ENCODE measurements around the gene MEFV.
"Not testable (repeated sequence)": the region's sequence is repeated elsewhere in the genome, so short reads cannot be mapped to it uniquely, and the experiment has no call there.

Gene MEFV

DNA sequence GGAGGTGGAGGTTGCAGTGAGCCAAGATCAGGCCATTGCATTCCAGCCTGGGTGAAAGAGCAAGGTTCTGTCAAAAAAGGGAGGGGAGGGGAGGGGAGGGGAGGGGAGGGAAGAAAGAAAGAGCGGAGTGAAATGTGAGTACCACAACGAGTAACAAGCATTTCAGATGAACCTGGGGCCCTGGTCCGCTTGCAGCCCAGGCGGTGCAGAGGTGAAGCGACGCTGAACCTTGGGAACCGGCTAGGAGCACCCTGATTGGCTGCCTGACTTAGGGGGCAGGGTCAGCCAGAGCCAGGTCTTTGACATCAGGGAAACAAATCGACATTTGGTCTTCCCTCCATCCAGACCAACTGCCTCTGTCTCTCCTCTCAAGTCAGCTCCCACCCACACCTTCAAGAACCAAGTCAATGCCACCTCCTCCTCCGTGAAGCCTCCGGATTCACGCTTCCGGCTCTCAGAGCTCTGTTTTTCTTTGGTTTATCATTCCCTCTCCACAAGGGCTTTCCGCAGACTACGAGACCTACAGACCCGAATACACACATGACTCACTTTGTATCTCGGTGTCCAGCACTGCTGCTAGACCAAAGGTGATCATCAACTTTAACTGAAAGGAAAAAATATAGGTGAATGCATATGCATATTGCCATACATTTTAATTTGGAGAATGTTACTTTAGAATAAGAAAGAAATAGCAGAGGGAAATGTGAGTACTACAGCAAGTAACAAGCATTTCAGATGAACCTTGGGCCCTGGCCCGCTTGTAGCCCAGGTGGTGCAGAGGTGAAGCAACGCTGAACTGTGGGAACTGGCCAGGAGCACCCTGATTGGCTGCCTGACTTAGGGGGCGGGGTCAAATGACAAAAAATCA, 49.1 kb downstream of the MEFV start:
- no peak for DNase-seq (ENCODE audit: low spot score)
- TF ChIP-seq, protein P1, sequence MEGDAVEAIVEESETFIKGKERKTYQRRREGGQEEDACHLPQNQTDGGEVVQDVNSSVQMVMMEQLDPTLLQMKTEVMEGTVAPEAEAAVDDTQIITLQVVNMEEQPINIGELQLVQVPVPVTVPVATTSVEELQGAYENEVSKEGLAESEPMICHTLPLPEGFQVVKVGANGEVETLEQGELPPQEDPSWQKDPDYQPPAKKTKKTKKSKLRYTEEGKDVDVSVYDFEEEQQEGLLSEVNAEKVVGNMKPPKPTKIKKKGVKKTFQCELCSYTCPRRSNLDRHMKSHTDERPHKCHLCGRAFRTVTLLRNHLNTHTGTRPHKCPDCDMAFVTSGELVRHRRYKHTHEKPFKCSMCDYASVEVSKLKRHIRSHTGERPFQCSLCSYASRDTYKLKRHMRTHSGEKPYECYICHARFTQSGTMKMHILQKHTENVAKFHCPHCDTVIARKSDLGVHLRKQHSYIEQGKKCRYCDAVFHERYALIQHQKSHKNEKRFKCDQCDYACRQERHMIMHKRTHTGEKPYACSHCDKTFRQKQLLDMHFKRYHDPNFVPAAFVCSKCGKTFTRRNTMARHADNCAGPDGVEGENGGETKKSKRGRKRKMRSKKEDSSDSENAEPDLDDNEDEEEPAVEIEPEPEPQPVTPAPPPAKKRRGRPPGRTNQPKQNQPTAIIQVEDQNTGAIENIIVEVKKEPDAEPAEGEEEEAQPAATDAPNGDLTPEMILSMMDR (IDR thresholded peaks at IDR 0.05; ENCODE audit: borderline replicate concordance, control extremely low read depth, extremely low read depth, insufficient read depth, missing control alignments): no peak
- in situ Hi-C loops (cut with MboI; ENCODE audit: low sequenced_read_pairs, unreplicated experiment): no loop called here

DNA sequence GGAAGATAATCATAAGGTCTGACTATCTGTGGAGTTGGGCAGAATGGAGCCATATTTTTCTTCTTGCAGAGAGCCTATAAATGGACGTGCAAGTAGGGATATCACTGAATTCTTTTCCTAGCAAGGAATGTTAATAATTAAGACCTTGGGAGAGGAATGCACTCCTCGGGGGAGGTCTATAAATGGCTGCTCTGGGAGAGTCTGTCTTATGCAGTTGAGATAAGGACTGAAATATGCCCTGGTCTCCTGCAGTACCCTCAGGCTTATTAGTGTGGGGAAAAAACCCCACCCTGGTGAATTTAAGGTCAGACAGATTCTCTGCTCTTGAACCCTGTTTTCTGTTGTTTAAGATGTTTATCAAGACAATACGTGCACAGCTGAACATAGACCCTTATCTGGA, 50.5 kb downstream of the MEFV start:
- DNase-seq (ENCODE audit: low spot score); in situ Hi-C loops (cut with MboI; ENCODE audit: low sequenced_read_pairs, unreplicated experiment): not testable (repeated sequence)

DNA sequence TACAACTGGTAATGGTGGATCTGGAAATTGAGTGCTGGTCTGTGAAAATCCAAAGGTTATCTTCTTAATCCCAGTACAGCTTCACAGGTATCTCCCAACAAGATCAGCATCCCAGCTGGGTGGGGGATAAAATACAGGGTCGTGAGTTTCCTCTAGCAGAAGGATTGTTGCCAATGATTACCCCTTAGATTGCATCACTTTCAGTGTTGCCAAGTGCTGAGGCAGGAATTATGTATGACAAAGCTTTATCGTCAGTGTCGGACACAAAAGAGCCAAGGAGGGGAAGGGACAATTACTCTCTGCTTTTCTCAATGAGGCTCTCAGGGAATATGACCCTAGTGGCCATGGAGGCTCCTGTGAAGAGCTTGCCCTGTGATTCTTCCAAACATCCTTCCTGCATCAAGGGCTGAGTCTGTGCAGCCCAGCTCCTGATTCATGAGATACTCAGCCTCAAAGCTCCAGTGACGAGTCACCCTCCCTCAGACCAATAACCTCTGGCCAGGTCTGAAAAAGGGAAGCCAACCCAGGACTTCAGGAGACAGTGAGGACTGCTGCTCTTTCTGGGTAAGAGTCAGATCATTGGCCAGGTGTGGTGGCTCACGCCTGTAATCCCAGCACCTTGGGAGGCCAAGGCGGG, 53.4 kb downstream of the MEFV start:
- DNase-seq (ENCODE audit: low spot score): no peak
- in situ Hi-C loops (cut with MboI; ENCODE audit: low sequenced_read_pairs, unreplicated experiment): no loop called here
- TF ChIP-seq, protein P1 (IDR thresholded peaks at IDR 0.05; ENCODE audit: borderline replicate concordance, control extremely low read depth, extremely low read depth, insufficient read depth, missing control alignments): no peak

DNA sequence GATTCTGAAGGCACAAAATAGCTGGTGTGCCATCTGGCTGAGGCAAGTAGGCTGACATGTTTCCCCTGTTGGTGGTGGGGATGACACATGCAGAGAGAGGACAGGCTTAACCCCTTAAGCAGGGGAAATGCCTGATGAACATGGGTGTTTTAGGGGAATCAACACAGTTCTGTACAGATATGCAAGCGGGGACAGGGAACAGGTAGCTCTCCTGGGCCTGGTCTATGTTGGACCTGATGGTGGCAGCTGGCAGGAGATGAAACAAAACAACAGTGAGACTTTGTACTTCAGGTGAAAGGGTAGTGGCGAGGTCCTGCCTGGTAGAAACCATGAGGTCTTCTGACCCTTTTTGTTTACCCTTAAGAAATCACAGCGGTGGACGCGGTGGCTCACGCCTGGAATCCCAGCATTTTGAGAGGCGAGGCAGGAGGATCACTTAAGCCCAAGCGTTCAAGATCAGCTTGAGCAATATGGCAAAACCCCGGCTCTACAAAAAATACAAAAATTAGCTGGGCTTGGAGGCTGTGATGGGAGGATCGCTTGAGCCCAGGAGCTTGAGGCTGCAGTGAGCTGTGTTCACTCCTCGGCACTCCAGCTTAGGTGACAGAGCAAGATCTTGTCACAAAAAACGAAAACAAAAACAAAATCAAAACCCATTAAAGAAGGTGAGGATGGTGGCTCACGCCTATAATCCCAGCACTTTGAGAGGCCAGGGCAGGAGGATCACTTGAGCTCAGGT, 57.9 kb downstream of the MEFV start:
- DNase-seq (ENCODE audit: low spot score): no peak
- in situ Hi-C loops (cut with MboI; ENCODE audit: low sequenced_read_pairs, unreplicated experiment): no loop called here
- TF ChIP-seq, protein P1 (IDR thresholded peaks at IDR 0.05; ENCODE audit: borderline replicate concordance, control extremely low read depth, extremely low read depth, insufficient read depth, missing control alignments): no peak

DNA sequence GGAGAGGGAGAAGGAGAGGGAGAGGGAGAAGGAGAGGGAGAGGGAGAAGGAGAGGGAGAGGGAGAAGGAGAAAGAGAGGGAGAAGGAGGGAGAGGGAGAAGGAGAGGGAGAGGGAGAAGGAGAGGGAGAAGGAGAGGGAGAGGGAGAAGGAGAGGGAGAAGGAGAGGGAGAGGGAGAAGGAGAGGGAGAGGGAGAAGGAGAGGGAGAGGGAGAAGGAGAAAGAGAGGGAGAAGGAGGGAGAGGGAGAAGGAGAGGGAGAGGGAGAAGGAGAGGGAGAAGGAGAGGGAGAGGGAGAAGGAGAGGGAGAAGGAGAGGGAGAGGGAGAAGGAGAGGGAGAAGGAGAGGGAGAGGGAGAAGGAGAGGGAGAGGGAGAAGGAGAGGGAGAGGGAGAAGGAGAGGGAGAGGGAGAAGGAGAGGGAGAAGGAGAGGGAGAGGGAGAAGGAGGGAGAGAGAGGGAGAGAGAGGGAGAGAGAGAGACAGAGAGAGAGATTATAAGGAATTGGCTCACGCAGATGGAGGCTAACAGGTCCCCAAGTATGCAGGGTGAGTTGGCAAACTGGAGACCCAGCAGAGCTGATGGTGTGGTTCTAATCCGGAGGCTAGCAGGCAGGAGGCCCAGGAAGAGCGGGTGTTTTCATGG, 58.6 kb downstream of the MEFV start:
- in situ Hi-C loops (cut with MboI; ENCODE audit: low sequenced_read_pairs, unreplicated experiment); DNase-seq (ENCODE audit: low spot score): not testable (repeated sequence)

DNA sequence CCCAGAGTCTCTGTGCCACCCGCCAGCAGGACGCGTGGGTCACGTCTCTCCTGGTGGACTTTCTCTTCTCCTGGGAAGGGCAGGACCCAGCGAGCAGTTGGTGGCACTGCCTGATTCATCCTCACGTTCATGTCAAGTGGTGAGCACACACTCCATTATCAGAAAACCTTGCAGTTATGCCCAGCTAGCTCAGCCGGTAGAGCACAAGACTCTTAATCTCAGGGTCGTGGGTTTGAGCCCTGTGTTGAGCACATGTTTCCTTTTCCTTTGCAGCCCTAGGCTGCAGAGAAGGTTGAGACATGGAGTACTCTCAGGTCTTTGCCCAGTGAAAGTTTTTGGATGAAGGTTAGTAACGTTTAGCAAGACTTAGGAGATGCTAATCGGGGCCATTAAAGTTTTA, 60.5 kb downstream of the MEFV start:
- in situ Hi-C loops (cut with MboI; ENCODE audit: low sequenced_read_pairs, unreplicated experiment): no loop called here
- TF ChIP-seq, protein P1 (IDR thresholded peaks at IDR 0.05; ENCODE audit: borderline replicate concordance, control extremely low read depth, extremely low read depth, insufficient read depth, missing control alignments): no peak
- no peak for DNase-seq (ENCODE audit: low spot score)

DNA sequence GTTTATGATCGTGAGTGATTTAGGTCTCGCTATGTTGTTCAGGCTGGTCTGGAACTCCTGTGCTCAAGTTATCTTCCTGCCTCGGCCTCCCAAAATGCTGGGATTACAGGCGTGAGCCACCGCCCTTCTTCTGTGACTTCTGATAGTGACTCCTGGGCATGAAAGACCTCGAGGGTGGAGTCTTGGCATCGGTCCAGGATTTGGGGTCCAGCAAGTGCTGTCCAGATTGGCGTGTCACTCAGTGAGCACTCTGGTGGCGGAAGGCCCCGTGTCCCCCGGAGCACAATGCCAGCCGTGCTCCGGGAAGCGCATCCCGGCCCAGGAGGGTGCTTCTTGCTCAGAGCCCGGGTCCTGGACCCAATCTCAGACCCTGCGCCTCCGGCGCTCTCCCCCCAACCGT, 61.6 kb downstream of the MEFV start:
- no peak for DNase-seq (ENCODE audit: low spot score)
- TF ChIP-seq, protein P1 (IDR thresholded peaks at IDR 0.05; ENCODE audit: borderline replicate concordance, control extremely low read depth, extremely low read depth, insufficient read depth, missing control alignments): no peak
- in situ Hi-C loops (cut with MboI; ENCODE audit: low sequenced_read_pairs, unreplicated experiment): no loop called here
